ENCODE results near the gene RNPEPL1.

The RNPEPL1 gene

GRCh38 chr2:240620149-240620731 lies 52.0 kb downstream of the RNPEPL1 start:
- peaks cover 61 to 81% (median 68%) of the 10 kb centered on the region in 10 experiments for H3K4me1 ChIP-seq
- peaks cover 16 to 28% (median 22%) of the 10 kb centered on the region in 11 experiments for H3K9me3 ChIP-seq (replicated peaks in 1 of 11)
- peak overlapping the region in 3 of 10 experiments; percentile 33 to 42 (median 34); a peak in 5 of 20 replicates for H3K4me3 ChIP-seq
- H3K4me2 ChIP-seq = peak overlapping the region; percentile 78 to 94 (median 86)
- H3K27ac ChIP-seq = peak overlapping the region; percentile 36 to 92 (median 86)
- H4K20me1 ChIP-seq = no peaks in the 10 kb centered on the region
- peaks cover 0 to 29% (median 14%) of the 10 kb centered on the region in 11 experiments; a peak in 11 of 22 replicates for H3K36me3 ChIP-seq
- peak overlapping the region; percentile 45 to 76 (median 68); a peak in 20 of 22 replicates for H3K9ac ChIP-seq
- no peak for TF ChIP-seq Cebpa-rat (IDR thresholded peaks at IDR 0.05)
- H3K27me3 ChIP-seq = no peaks in the 10 kb centered on the region

- no peak for TF ChIP-seq Cebpa-rat (IDR thresholded peaks at IDR 0.05)
- no peaks in the 10 kb centered on the region for H4K20me1 ChIP-seq
- peaks cover 60 to 81% (median 70%) of the 10 kb centered on the region in 10 experiments for H3K4me1 ChIP-seq
- no peaks in the 10 kb centered on the region for H3K27me3 ChIP-seq
- H3K9ac ChIP-seq = peak overlapping the region; percentile 45 to 76 (median 68); a peak in 21 of 22 replicates
- H3K4me3 ChIP-seq = peak overlapping the region in 4 of 10 experiments; percentile 6 to 42 (median 34); a peak in 6 of 20 replicates
- peak overlapping the region; percentile 78 to 94 (median 86) for H3K4me2 ChIP-seq
- H3K9me3 ChIP-seq (replicated peaks in 1 of 11) = peaks cover 16 to 28% (median 22%) of the 10 kb centered on the region in 11 experiments
- peak overlapping the region; percentile 36 to 92 (median 86); a peak in 21 of 22 replicates for H3K27ac ChIP-seq
- peaks cover 0 to 29% (median 14%) of the 10 kb centered on the region in 11 experiments; a peak in 11 of 22 replicates for H3K36me3 ChIP-seq
Observed at GRCh38 chr2:240620859-240621258, 52.6 kb downstream of the RNPEPL1 start.

- peak overlapping the region; percentile 78 to 94 (median 86) for H3K4me2 ChIP-seq
- peaks cover 64 to 86% (median 74%) of the 10 kb centered on the region in 10 experiments for H3K4me1 ChIP-seq
- no peak for TF ChIP-seq Cebpa-rat (IDR thresholded peaks at IDR 0.05)
- no peaks in the 10 kb centered on the region for H3K27me3 ChIP-seq
- H3K4me3 ChIP-seq = peak overlapping the region in 2 of 10 experiments; percentile 11 to 22; a peak in 2 of 20 replicates
- H4K20me1 ChIP-seq = no peaks in the 10 kb centered on the region
- H3K9ac ChIP-seq = peak overlapping the region in 9 of 11 experiments; percentile 45 to 73 (median 70); a peak in 18 of 22 replicates
- peaks cover 7 to 21% (median 13%) of the 10 kb centered on the region in 11 experiments for H3K9me3 ChIP-seq (replicated peaks in 1 of 11)
- peaks cover 0 to 20% (median 8%) of the 10 kb centered on the region in 11 experiments; a peak in 10 of 22 replicates for H3K36me3 ChIP-seq
- peak overlapping the region; percentile 36 to 92 (median 86); a peak in 20 of 22 replicates for H3K27ac ChIP-seq
Observed at GRCh38 chr2:240622060-240622411, 53.8 kb downstream of the RNPEPL1 start.

- Histone ChIP-seq H3K4me1 (peaks cover 71 to 93% (median 81%) of the 10 kb centered on the region in 10 experiments), H3K27ac (peak overlapping the region in 10 of 11 experiments; percentile 35 to 92 (median 87); a peak in 19 of 22 replicates), H3K9ac (peak overlapping the region; percentile 29 to 73 (median 68); a peak in 17 of 22 replicates), H3K36me3 (peaks cover 0 to 14% (median 2%) of the 10 kb centered on the region in 11 experiments; a peak in 9 of 22 replicates), H4K20me1 (no peaks in the 10 kb centered on the region), H3K9me3 (replicated peaks in 1 of 11) (peaks cover 2 to 14% (median 7%) of the 10 kb centered on the region in 11 experiments), H3K4me3 (peak overlapping the region in 1 of 10 experiments; percentile 24; a peak in 1 of 20 replicates), H3K4me2 (peak overlapping the region; percentile 78 to 94 (median 86)), H3K27me3 (no peaks in the 10 kb centered on the region)
- no peak for TF ChIP-seq Cebpa-rat (IDR thresholded peaks at IDR 0.05)
Observed at GRCh38 chr2:240622531-240623235, 54.4 kb downstream of the RNPEPL1 start.

GRCh38 chr2:240623531-240624010 lies 55.3 kb downstream of the RNPEPL1 start:
- Histone ChIP-seq H3K4me1 (peaks cover 79 to 100% (median 90%) of the 10 kb centered on the region in 10 experiments), H3K4me2 (peak overlapping the region; percentile 78 to 94 (median 86)), H3K36me3 (peaks cover 0 to 6% (median 0%) of the 10 kb centered on the region in 11 experiments; a peak in 5 of 22 replicates), H3K27ac (peak overlapping the region in 7 of 11 experiments; percentile 45 to 91 (median 86); a peak in 11 of 22 replicates), H3K9me3 (replicated peaks in 1 of 11) (peaks cover 0 to 5% (median 0%) of the 10 kb centered on the region in 11 experiments; a peak in 4 of 22 replicates), H3K9ac (peak overlapping the region in 4 of 11 experiments; percentile 18 to 71 (median 49); a peak in 4 of 22 replicates), H3K27me3 (no peaks in the 10 kb centered on the region), H3K4me3 (no peak overlapping the region), H4K20me1 (no peaks in the 10 kb centered on the region)
- no peak for TF ChIP-seq Cebpa-rat (IDR thresholded peaks at IDR 0.05)

GRCh38 chr2:240624011-240624949 lies 56.0 kb downstream of the RNPEPL1 start:
- Histone ChIP-seq H3K27ac (peak overlapping the region in 9 of 11 experiments; percentile 37 to 91 (median 84); a peak in 18 of 22 replicates), H3K4me2 (peak overlapping the region; percentile 78 to 94 (median 86); a peak in 21 of 22 replicates), H3K9ac (peak overlapping the region in 7 of 11 experiments; percentile 4 to 48 (median 18); a peak in 6 of 22 replicates)

GRCh38 chr2:240624950-240625621 lies 56.8 kb downstream of the RNPEPL1 start, which contains the start of gene GPR35:
Gene GPR35, plus strand, starts transcription at chr2:240625480. Its CDS starts 4,473 bp downstream, at chr2:240629953.
- H3K4me1 ChIP-seq = peaks cover 76 to 91% (median 86%) of the 10 kb centered on the region in 10 experiments
- peak within 1 kb of the TSS in 3 of 10 experiments; percentile 8 to 42 (median 24); a peak in 2 of 20 replicates for H3K4me3 ChIP-seq
- H3K4me2 ChIP-seq = peak within 1 kb of the TSS; percentile 83 to 94 (median 89); a peak in 21 of 22 replicates
- peak within 1 kb of the TSS; percentile 43 to 91 (median 81); a peak in 21 of 22 replicates for H3K27ac ChIP-seq
- H3K36me3 ChIP-seq = peaks cover 0 to 1% (median 0%) of the 10 kb centered on the region in 11 experiments; a peak in 4 of 22 replicates
- H3K9ac ChIP-seq = peak within 1 kb of the TSS; percentile 51 to 74 (median 68); a peak in 21 of 22 replicates
- H3K9me3 ChIP-seq (replicated peaks in 1 of 11) = no peaks in the 10 kb centered on the region
- no peaks in the 10 kb centered on the region for H4K20me1 ChIP-seq
- TF ChIP-seq Cebpa-rat (IDR thresholded peaks at IDR 0.05) = no peak
- H3K27me3 ChIP-seq = no peaks in the 10 kb centered on the region

More at GRCh38 chr2:240624011-240624949, 56.0 kb downstream of the RNPEPL1 start:
- no peak for TF ChIP-seq Cebpa-rat (IDR thresholded peaks at IDR 0.05)
- Histone ChIP-seq H3K9me3 (replicated peaks in 1 of 11) (no peaks in the 10 kb centered on the region), H3K4me3 (no peak overlapping the region), H4K20me1 (no peaks in the 10 kb centered on the region), H3K27me3 (no peaks in the 10 kb centered on the region), H3K4me1 (peaks cover 83 to 99% (median 93%) of the 10 kb centered on the region in 10 experiments), H3K36me3 (no peaks in the 10 kb centered on the region; a peak in 1 of 22 replicates)
